HFF-Myc (cell line): Measurements from ENCODE around the gene PDE7B.

Source experiments
- DNase-seq: peaks from one replicate; pipeline ENCODE4 v3.0.0-alpha.2; 2011; ENCODE audit warnings: low read depth; ENCODE audit errors: extremely low read depth
- H3K4me3 ChIP-seq: replicated peaks from 2 replicates; pipeline ENCODE4 v1.5.1; 2011; ENCODE audit warnings: low read depth, mild to moderate bottlenecking, control low read depth, low read length
- TF ChIP-seq, protein P1 (sequence below): IDR thresholded peaks from 2 replicates; pipeline ENCODE4 v1.5.1; 2012; ENCODE audit warnings: mild to moderate bottlenecking, low read depth, low read length, control low read depth; ENCODE audit errors: missing control alignments

The PDE7B gene

GRCh38 chr6:136181512-136181833, 330.0 kb downstream of the PDE7B start:
- H3K4me3 ChIP-seq: no peak overlapping the region
- DNase-seq: no peak
- TF ChIP-seq, protein P1, sequence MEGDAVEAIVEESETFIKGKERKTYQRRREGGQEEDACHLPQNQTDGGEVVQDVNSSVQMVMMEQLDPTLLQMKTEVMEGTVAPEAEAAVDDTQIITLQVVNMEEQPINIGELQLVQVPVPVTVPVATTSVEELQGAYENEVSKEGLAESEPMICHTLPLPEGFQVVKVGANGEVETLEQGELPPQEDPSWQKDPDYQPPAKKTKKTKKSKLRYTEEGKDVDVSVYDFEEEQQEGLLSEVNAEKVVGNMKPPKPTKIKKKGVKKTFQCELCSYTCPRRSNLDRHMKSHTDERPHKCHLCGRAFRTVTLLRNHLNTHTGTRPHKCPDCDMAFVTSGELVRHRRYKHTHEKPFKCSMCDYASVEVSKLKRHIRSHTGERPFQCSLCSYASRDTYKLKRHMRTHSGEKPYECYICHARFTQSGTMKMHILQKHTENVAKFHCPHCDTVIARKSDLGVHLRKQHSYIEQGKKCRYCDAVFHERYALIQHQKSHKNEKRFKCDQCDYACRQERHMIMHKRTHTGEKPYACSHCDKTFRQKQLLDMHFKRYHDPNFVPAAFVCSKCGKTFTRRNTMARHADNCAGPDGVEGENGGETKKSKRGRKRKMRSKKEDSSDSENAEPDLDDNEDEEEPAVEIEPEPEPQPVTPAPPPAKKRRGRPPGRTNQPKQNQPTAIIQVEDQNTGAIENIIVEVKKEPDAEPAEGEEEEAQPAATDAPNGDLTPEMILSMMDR: no peak

GRCh38 chr6:136181861-136182260, 330.4 kb downstream of the PDE7B start:
- H3K4me3 ChIP-seq: no peak overlapping the region
- TF ChIP-seq, protein P1: no peak
- no peak for DNase-seq

GRCh38 chr6:136184738-136185137, 333.2 kb downstream of the PDE7B start:
- DNase-seq: no peak
- no peak overlapping the region for H3K4me3 ChIP-seq
- TF ChIP-seq, protein P1: no peak

GRCh38 chr6:136186363-136186762, 334.9 kb downstream of the PDE7B start:
- TF ChIP-seq, protein P1: no peak
- no peak overlapping the region for H3K4me3 ChIP-seq
- no peak for DNase-seq

DNA sequence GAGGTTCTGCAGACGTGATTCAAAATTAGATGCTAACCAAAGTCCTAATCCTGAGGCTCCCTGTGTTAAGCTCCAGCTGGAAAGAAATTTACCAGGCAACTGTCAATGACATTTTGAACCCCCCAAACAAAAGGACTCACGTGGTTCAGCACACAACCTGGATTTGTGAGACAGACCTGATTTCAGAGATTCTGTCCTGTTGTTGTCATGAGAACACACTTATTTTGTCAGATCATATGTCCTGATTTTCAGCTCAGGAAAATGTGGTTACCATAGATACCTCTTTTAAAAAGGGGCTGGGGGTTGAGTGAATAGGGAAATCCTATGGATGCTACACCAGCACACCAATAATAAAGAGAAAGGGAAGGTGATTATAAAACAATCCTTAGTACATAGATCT, 337.0 kb downstream of the PDE7B start:
- TF ChIP-seq, protein P1: no peak
- no peak for DNase-seq
- H3K4me3 ChIP-seq: no peak overlapping the region

DNA sequence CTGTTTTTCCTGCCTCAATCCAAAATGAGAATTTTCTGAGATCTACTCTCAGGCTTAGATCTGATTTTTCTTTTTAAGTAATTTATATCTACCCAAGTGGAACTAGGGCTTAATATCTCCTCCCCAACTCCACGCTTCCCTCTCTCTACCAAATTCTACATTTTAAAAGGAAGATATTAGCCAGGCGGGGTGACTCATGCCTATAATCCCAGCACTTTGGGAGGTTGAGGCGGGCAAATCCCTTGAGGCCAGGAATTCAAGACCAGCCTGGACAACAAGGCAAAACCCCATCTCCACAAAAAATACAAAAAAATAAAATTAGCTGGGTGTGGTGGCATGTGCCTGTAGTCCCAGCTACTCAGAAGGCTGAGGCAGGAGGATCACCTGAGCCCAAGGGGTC, 337.6 kb downstream of the PDE7B start:
- DNase-seq: no peak
- TF ChIP-seq, protein P1: no peak
- H3K4me3 ChIP-seq: no peak overlapping the region

DNA sequence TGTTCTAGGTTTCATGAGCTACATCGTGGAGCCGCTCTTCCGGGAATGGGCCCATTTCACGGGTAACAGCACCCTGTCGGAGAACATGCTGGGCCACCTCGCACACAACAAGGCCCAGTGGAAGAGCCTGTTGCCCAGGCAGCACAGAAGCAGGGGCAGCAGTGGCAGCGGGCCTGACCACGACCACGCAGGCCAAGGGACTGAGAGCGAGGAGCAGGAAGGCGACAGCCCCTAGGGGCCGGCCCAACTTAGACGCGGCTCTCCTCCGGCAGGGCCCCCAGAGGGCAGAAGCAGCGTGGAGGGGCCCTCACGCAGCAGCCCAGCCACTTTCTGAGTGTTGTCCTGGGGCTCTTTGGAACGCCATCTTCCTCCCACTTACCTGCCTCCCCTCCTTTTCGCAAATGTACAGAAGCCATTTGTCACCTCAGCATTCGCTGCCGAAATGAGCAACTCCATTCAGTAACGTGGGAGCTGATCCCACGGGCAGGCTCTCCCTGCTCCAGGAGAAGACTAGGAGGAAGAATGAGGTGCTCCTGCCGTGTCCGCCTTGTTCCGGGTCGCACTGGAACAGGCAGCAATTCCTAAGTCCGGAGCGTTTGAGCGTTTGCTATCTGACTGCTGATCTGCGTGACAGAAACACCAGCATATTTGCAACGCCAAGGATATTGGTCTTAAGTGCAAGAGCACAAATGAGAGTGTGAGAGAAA, 340.3 kb downstream of the PDE7B start:
- no peak overlapping the region for H3K4me3 ChIP-seq
- DNase-seq: no peak
- TF ChIP-seq, protein P1: no peak
